ENCODE results near the gene FRMPD2.
A peak's percentile ranks its signal among the peaks of the same experiment; 100 is the strongest.

The FRMPD2 gene, protein sequence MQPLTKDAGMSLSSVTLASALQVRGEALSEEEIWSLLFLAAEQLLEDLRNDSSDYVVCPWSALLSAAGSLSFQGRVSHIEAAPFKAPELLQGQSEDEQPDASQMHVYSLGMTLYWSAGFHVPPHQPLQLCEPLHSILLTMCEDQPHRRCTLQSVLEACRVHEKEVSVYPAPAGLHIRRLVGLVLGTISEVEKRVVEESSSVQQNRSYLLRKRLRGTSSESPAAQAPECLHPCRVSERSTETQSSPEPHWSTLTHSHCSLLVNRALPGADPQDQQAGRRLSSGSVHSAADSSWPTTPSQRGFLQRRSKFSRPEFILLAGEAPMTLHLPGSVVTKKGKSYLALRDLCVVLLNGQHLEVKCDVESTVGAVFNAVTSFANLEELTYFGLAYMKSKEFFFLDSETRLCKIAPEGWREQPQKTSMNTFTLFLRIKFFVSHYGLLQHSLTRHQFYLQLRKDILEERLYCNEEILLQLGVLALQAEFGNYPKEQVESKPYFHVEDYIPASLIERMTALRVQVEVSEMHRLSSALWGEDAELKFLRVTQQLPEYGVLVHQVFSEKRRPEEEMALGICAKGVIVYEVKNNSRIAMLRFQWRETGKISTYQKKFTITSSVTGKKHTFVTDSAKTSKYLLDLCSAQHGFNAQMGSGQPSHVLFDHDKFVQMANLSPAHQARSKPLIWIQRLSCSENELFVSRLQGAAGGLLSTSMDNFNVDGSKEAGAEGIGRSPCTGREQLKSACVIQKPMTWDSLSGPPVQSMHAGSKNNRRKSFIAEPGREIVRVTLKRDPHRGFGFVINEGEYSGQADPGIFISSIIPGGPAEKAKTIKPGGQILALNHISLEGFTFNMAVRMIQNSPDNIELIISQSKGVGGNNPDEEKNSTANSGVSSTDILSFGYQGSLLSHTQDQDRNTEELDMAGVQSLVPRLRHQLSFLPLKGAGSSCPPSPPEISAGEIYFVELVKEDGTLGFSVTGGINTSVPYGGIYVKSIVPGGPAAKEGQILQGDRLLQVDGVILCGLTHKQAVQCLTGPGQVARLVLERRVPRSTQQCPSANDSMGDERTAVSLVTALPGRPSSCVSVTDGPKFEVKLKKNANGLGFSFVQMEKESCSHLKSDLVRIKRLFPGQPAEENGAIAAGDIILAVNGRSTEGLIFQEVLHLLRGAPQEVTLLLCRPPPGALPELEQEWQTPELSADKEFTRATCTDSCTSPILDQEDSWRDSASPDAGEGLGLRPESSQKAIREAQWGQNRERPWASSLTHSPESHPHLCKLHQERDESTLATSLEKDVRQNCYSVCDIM (N-terminal part only)

DNA sequence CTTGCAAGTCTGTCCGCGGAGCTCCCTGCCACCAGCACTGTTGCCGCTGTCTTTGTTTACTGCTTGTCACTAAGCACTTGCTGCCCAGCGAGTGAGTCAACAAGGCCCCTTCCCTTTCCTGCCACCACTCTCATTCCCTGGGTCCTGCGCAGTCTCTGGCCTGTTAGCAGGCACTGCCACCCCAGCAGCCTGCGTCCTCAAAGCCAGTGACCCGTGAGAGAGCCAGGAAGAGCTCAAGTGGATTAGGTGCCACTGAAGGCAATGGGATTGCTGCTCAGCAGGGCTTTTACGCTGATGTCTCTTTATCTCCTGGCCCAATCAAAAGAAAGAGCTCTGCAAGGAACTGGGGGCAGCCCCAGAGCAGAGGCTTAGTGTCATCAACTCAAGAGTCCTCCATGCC, at the start of gene FRMPD2:
Gene FRMPD2, minus strand, starts transcription at position 61 of the 400 bp plus-strand sequence. CDS start 129 bp downstream, outside the sequence.
- DNase-seq (ENCODE audit: low read depth in 2 of 2): no peak

DNA sequence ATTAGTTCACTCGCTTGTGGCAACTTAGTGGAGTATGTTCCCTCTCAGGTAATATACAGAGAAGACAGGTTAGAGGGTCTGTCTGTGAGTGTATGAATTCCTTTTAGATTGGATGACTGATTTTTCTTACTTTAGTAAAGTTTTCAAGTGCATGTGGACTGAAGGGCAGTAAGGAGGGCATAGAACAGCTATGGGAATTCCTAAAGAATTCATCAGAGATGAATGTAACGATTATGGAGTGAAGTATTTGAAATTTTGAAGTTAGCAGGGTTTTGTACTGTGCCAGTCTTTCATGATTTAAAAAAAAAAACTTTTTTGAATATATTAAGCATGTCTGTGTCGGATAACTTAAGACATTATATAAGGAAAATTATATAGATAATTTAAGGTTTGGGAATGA, 47.5 kb upstream of the FRMPD2 start:
- no peak for DNase-seq (ENCODE audit: low read depth in 2 of 2)

DNA sequence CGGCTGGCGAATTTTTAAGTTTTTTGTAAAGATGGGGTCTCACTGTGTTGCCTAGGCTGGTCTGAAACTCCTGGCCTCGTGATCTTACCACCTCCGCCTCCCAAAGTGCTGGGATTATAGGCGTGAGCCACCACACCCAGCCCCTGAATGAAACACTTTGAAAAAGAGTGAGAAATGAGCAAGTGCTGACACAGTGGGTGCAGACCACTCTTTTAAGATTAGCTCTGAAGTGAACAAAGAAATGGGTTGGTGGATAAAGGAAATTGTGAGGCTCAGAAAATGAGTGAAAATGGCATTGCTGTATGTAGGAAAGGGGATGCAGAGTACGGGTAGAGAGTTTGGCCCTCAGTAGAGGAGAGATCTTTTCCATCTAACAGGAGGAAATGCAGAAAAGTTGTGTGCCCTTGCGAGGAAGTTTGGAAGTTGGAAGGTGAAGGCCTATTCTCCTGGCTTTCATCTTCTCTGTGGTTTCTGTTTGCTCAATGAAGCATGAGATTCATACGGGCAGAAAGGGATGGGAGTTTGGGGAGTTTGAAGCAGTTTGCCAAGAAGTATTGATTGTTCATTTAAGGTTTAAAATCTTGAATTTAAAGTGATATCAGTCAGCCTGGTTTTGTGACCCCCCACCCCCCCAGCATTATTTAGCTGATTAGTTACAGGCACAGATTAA, 43.0 kb upstream of the FRMPD2 start:
- DNase-seq (ENCODE audit: low read depth in 2 of 2): no peak

DNA sequence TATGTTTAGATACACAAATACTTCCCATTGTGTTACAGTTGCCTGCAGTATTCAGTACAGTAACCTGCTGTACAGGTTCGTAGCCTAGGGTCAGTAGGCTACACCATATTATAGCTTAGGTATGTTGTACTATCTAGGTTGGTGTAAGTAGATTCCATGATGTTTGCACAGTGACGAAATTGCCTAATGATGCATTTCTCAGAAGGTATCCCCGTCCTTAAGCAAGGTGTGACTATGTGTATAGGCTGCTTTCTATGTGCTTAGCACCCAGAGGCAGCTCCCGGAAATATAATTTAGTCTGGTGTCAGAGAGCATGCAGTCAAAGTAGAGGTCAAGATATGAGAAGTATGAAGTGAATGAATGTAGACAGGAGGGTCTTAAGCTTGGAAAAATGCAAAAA, 41.7 kb upstream of the FRMPD2 start:
- no peak for DNase-seq (ENCODE audit: low read depth in 2 of 2)

DNA sequence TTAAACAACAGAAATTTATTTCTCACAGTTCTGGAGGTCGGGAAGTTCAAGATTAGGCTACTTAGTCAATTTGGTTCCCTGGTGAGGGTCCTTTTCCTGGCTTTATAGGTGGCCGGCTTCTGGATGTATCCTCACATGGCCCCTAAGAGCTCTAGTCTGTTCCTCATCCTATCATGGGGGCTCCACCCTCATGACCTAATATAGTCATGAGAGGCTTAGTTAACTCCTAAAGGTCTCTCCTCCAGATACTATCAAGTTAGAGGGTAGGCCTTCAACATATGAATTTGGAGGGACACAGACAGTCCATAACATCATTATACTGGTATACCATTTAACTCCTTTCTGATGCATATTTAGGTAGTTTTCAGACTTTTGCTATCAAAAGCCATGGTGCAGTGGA, 39.6 kb upstream of the FRMPD2 start:
- DNase-seq (ENCODE audit: low read depth in 2 of 2): no peak

DNA sequence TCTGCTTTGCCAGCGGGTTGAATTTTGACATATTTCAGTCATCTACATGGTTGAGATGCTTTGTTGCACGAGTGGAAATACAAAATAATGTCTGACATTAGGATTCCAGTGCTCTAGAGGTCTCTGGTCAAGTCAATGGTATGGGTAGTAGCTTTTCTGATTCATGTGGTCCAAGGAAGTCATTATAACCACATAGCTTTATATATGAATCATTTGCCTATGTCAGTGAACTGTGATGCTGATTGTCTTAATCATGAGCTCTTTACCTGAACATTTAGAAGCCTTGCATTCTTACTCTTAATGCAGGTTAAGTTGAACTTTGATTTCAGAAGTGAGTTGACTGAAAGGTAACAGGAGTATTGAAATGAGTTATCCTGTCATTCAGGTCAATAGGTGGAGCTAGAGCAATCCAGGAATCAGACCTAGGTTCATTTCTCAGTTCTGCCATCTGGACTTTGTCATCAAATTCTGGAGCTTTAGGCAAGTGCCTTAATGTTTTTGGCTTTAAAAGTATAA, 35.3 kb upstream of the FRMPD2 start:
- no peak for DNase-seq (ENCODE audit: low read depth in 2 of 2)

DNA sequence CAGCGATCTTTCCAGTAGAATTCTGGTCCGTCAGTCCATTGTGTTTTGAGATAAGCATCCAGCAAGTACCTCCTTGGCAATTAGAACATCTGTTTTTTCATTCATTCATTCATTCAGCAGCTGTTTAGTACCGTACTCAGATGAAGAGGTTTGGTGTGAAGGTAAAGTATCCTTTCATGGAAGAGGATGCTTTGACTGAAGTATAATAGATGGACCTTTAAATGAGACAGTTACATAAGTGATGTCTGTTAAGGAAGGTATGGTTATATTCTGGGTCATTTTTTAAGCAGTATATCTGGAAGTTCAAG, 33.2 kb upstream of the FRMPD2 start:
- DNase-seq (ENCODE audit: low read depth in 2 of 2): no peak

DNA sequence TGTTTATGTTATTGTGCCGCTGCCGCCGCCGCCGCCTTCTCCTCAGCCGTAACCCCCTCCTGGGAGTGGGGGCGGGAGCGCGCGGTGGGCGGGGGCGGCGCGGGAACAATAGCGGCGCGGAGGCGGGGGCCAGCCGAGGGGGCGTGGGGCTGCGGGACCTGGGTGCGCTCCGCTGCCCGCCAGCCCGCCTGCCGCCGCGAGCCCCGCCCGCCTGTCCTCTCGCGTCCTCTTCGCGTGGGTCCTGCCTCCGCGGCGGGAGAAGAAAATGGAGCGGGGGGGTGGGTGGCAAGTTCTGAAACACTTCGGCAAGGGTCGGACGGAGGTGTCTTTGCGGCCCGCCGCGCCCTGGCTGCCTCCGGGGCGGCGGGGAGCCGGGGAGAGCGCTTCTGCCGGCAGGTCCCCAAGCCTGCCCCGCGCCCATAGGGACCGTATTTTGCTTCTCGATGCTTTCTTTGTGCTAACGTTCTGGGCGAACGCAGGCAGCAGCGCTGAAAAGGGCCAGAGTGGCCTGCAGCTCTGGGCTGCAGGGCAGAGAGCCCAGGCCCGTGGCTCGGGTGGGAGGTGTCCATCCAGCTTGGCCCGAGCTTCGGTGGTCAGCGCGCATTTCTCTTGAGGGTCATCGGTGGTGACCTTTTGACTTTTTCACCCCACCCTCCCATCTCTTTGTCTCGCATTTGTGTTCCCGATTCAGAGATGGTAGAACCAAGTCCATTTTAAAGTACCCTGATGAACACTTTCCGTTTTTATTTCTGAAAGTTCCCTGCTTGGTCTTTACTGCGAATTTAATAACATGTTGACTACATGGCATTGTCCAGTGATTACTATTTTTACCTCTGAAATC, 32.6 kb upstream of the FRMPD2 start:
- peak; percentile 45 to 59 for DNase-seq (ENCODE audit: low read depth in 2 of 2)

DNA sequence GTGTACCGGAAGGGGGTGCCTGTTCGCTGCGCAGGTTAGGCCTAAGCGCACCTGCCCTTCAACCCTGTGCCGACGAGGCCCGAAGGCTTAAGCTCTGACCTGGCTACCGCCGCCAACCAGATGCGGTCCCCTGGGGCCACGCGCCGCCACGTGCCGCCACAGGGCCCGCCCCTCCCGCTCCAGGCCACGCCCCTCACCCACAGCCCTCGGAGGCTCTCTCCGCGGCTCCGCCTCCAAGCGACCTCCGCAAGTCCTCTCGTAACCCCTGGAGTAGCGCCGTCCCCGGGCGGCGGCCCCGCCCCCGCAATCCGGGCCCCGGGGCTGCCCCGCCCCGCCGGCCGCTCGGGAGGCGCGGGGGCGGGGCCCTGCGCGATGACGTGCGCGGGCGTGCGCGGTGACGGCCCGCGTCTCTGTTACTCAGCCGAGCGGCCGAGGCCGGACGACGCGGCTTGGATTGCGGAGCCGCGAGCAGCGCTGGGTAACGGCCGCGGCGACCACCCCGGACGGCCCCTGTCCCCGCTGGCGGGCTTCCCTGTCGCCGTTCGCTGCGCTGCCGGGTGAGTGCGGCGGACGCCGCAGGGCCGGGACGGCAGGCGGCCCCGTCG, 31.9 kb upstream of the FRMPD2 start, which contains the start of gene MAPK8:
Gene MAPK8, plus strand, starts transcription at position 413 of the 605 bp plus-strand sequence. CDS start 94,984 bp downstream, outside the sequence.
- peak; percentile 86 to 89 for DNase-seq (ENCODE audit: low read depth in 2 of 2)

DNA sequence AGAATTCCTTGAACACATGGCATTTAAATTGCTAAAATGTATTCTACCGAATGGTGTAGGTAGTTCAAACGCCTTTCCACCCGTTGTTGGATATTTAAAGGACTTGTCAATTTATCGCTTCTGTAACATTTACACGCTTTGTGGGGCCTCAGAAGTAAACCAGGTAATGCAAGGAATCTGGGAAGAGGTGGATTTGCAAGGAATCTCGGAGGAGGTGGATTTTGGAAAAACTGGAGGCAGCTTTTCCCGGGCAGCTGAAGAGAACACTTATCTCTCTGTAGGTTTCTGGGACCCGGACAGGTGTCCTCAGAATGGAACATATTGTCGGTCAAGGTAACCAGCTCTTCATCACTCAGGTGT, 31.4 kb upstream of the FRMPD2 start:
- no peak for DNase-seq (ENCODE audit: low read depth in 2 of 2)

DNA sequence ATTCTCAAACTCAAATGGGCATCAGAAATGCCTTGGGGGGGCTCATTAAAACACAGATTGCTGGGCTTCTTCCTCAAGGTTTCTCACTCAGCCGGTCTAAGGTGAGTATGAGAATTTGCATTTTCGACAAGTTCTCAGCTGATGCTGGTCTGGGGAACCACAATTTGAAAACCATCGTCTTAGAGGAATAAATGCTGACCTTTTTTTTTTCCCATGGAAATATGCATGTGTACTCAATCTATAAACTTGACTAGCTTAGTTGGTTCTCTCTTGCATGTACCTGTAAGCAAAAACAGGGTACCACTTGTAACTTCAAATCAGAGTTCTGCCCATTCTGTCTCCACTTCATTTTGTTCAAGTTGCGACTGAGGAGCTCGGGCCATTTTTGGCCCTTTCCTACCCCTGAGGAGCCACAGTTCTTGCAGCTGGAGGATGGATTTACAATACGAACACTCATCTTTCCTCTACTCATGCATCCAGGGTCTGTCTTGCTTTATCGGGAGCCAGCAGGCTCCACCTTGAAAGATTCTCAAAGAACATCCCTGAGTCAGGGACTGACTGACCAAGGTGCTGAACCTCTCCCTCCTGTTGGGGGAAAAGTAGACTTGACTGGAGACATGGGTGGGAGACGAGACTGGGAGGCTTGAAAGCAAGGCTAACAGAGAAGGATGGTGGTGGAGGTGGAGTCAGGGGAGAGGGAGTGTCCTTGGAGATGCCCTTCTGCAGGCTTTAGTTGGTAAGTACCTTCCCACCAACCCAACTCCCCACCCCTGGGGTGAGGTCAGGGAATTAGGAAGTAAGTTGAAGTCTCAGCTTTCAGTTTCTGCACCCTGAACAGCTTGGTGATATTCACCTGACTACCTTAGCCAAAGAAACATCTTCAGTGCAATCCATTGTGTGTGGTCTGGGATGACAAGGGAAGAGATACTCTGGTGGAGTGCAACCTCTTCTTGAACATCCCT, 28.3 kb upstream of the FRMPD2 start:
- DNase-seq (ENCODE audit: low read depth in 2 of 2): no peak

DNA sequence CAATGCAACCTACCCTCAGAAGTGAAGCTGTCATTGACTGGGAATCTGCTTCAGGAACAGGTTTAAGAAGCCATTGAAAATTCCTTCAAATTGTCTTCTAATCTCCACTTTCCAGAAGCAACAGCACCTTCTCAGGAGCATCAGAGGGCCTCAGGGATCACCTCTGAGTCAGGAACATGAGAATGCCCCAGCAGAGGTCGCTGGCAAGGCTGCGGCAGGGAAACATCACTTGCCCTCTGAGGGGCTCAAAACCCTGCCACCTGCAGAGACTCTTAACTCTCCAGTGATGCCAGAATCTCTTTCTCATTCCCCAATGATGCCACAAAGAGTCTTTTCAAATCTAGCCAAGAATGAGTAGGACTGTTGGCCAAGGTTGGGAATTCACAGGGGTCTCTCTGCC, 26.1 kb upstream of the FRMPD2 start:
- DNase-seq (ENCODE audit: low read depth in 2 of 2): no peak

DNA sequence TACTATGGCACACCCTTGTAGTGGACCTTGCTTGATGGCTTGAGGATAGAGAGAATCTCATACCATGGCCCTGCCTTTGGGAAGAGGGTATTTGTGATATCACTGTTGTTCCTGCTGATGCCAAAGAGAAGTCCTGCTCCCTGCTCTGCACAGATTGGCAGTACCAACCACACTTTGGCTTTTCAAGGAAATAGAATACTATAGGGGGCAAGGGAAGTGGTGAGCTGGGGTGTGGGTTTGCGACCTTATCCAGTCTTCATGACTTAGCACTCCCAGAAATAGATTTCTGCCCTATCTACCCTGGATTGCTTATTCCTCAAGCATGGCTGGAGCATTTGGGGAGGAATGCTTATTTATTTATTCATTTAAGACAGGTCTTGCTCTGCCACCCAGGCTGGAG, 25.2 kb upstream of the FRMPD2 start:
- no peak for DNase-seq (ENCODE audit: low read depth in 2 of 2)

DNA sequence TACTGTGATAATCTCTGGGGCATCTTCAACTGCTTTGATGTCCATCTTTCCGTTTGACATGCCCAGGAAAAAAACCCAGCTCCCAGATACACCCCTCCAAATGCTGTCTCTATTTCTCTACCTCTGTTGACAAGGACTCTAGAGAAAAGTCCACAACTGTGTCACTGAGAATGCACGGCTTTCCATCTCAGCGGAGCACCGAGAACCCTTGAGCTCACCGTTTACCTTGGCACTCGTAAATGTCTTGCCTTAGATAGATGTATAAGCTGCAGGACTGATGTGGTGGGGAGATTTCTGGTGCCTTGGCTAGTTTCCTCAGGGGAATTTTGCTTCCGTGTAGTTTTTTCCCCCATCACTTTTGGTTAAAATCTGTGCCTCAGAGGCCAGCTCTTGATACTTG, 24.6 kb upstream of the FRMPD2 start:
- no peak for DNase-seq (ENCODE audit: low read depth in 2 of 2)

DNA sequence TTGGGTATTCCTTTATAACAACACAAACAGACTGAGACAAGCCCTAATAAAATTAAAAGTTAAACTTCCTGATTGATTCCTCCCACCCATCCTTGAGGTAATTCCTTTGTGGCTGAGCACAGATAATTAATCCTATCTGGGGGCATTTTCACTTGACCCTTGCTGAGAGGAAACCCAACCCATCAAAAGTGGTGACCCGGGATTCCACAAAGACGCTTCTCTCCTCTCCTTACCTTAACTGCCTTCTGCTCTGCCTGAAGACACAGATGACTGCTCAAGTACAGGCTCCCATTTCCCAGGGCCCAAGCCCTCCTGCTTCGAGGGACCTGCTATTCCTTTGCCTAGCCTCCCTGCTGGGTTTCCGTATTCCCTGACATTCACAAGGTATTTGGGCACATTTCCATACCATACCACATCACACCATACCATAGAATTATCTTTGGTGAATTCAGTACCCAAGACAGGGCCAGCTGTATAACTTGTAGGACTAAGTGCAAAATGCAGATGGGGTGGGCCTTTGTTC, 22.1 kb upstream of the FRMPD2 start:
- DNase-seq (ENCODE audit: low read depth in 2 of 2): no peak

DNA sequence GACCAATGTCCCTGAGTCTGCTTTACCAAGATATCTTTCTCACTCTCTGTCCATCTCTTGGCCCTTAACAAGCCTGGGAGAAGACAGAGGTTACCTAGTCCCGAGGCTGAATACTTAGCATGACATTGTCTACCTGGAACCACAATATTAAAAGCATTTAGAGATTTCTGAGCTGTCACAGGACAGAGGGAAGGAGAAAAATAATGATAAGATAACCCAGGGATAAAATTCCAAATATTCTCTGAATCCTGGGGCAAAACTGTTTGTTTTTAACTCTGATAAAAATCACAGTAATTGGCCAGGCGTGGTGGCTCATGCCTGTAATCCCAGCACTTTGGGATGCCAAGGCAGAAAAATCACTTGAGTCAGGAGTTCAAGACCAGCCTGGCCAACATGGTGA, 19.9 kb upstream of the FRMPD2 start:
- DNase-seq (ENCODE audit: low read depth in 2 of 2): no peak

DNA sequence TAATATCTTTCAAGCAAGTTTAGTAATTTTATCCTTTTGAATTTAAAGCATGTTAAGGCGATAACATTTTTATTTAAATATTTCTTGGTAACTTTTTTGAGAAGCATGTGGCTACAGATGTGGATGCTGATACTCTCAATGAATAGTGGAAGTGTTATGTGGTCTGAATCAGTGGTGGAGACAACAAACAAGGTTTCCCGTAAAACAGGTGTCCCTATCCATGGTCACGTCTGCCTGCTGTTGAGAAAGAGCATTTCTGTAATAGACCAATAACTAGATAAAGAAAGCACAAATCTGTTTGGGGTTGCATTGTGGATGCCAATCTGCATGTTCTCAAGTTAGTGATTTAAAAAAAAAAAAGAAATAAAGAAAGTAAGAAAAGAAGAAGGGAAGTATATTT, 18.1 kb upstream of the FRMPD2 start:
- no peak for DNase-seq (ENCODE audit: low read depth in 2 of 2)

DNA sequence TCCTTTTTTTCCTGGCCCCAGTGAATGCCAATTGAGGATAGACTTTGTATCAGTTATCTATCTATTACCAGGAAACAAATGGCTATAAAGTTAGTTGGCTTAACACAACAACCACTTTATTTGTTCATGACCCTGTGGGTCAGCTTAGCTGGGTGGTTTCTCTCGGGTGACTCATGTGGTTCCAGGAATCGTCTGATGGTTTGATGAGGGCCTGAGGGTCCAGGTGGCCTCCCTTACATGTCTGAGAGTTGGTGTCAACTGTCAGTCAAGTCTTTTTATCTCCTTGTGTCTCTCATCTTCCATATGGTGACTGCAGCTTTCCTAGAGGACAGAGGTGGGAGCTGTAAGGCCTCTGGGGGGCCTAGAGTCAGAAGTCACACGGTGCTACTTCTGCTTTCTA, 16.7 kb upstream of the FRMPD2 start:
- DNase-seq (ENCODE audit: low read depth in 2 of 2): no peak

DNA sequence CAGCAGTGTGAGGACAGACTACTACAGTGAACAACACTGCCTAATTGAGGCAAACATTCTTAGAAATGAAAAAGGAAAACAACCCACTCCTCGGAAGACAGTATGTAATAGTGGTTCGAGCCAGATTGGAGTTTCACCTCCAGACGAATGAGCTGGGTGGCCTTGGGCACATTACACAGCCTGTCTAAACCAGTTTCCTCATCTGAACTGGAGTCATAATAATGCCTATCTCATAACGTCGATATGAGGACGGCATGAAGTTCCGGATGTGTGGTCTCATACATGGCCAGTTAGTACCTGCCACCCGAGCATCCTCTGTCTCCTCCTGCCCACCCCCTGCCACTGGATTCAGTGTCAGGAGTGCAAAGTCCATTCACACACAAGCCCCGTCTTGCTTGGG, 15.8 kb upstream of the FRMPD2 start:
- no peak for DNase-seq (ENCODE audit: low read depth in 2 of 2)

Data from stimulated activated CD8-positive, alpha-beta memory T cell treated with anti-CD3 and anti-CD28 coated beads, Interleukin-15, amount 100 ng/mL, for 4 hours (primary cell).